WTC11 (cell line): ENCODE data around the gene TBX15.

Source experiments
- CREM ChIP-seq: sonication (generic); formaldehyde crosslinking; IDR thresholded peaks from 2 replicates; pipeline ENCODE4 v1.8.1; 2022; ENCODE audit warnings: mild to moderate bottlenecking, missing genetic modification reagents, moderate library complexity
- CTCF ChIP-seq: fragments of 200-600 bp; IDR thresholded peaks from 2 replicates; pipeline ENCODE4 v1.8.0; 2022; ENCODE audit warnings: antibody characterized with exemption
- FOXK1 ChIP-seq: sonication (generic); formaldehyde crosslinking; IDR thresholded peaks from 2 replicates; pipeline ENCODE4 v1.8.0; 2022; ENCODE audit warnings: mild to moderate bottlenecking, moderate library complexity, missing genetic modification reagents
- GABPB1 ChIP-seq: sonication (generic); formaldehyde crosslinking; IDR thresholded peaks from 2 replicates; pipeline ENCODE4 v1.8.1; 2023; ENCODE audit warnings: mild to moderate bottlenecking, missing genetic modification reagents
- HMGXB4 ChIP-seq: sonication (generic); formaldehyde crosslinking; IDR thresholded peaks from 2 replicates; pipeline ENCODE4 v1.8.1; 2023; ENCODE audit warnings: mild to moderate bottlenecking, moderate library complexity, missing genetic modification reagents
- JUN ChIP-seq: sonication (generic); formaldehyde crosslinking; IDR thresholded peaks from 2 replicates; pipeline ENCODE4 v1.8.0; 2023; ENCODE audit warnings: mild to moderate bottlenecking, missing genetic modification reagents
- RORB ChIP-seq: fragments of 250-450 bp; sonication (Bioruptor Pico); IDR thresholded peaks from 2 replicates; pipeline ENCODE4 v1.9.0; 2021; ENCODE audit warnings: mild to moderate bottlenecking
- SMAD3 ChIP-seq: sonication (generic); formaldehyde crosslinking; IDR thresholded peaks from 2 replicates; pipeline ENCODE4 v1.8.0; 2022; ENCODE audit warnings: missing genetic modification reagents, mild to moderate bottlenecking, borderline replicate concordance
- TEAD1 ChIP-seq: sonication (generic); formaldehyde crosslinking; IDR thresholded peaks from 2 replicates; pipeline ENCODE4 v1.8.0; 2022; ENCODE audit warnings: mild to moderate bottlenecking, missing genetic modification reagents
- ZNF396 ChIP-seq: fragments of 250-450 bp; sonication (Bioruptor Pico); IDR thresholded peaks from 2 replicates; pipeline ENCODE4 v1.8.0; 2021; ENCODE audit warnings: mild to moderate bottlenecking, moderate library complexity, borderline replicate concordance

GRCh38 chr1:119006406-119007279 lies 18.5 kb upstream of the TBX15 start:
- TF ChIP-seq CTCF (no peak), FOXK1 (CRISPR knock-in tag) (no peak), CREM (CRISPR knock-in tag) (no peak), ZNF396 (CRISPR knock-in tag) (no peak), JUN (CRISPR knock-in tag) (no peak), HMGXB4 (no peak), RORB (CRISPR knock-in tag) (no peak), GABPB1 (CRISPR knock-in tag) (no peak), TEAD1 (CRISPR knock-in tag) (no peak), SMAD3 (CRISPR knock-in tag) (no peak)
